Endothelial cell of umbilical vein (primary cell): Measurements from ENCODE around the gene RRM2. TPM values are rescaled to one million over a fixed set of nuclear protein-coding genes. Genes with fewer than 3 reads are reported as not detected.

Experiments
- BruUV-seq: library from RNA; stranded (reverse); fragments of 400-500 nt; replicated peaks from 2 replicates; lab custom pipeline; 2021; lab: Mats Ljungman, UMichigan
- CTCF ChIA-PET: fragments of 300-600, 350-600 bp; sonication (Branson Sonifier 250); formaldehyde crosslinking; loops from one replicate; lab custom pipeline; 2021; ENCODE audit warnings: antibody characterized with exemption, inconsistent platforms; lab: Charles Lee
- POLR2A ChIA-PET: fragments of 300-600, 350-600 bp; sonication (Branson Sonifier 250); formaldehyde crosslinking; loops from one replicate; lab custom pipeline; 2021; ENCODE audit warnings: antibody characterized with exemption, inconsistent platforms; lab: Charles Lee
- DNase-seq: peaks from one replicate; pipeline ENCODE4 v3.0.0-alpha.2; 2011; ENCODE audit warnings: low read depth, low spot score
- FAIRE-seq: peaks from 2 replicates; lab custom pipeline; 2011; peaks lifted over from hg19 to GRCh38; lab: Jason Lieb, UNC
- H2AFZ ChIP-seq: 2 replicates; pipeline ENCODE4 v1.6.0; 2012; ENCODE audit warnings: low read depth, low read length, control low read depth, inconsistent platforms
- H3K27ac ChIP-seq: 2 replicates; pipeline ENCODE4 v1.5.1; 2011; ENCODE audit warnings: low read depth, mild to moderate bottlenecking, control low read depth, low read length, moderate library complexity; ENCODE audit not compliant: insufficient read depth
- H3K27me3 ChIP-seq, 2 experiments: 2 replicates each; pipeline versions ENCODE4 v1.6.0 to v1.6.1; 2011; ENCODE audit warnings: low read length in 2 of 2, mixed read lengths in 1 of 2; ENCODE audit not compliant: control insufficient read depth in 2 of 2, insufficient read depth in 2 of 2
- H3K36me3 ChIP-seq, 2 experiments: 2 replicates in 1 of 2; 3 replicates in 1 of 2; pipeline ENCODE4 v1.5.1; 2011; ENCODE audit warnings: low read length in 2 of 2, mild to moderate bottlenecking in 1 of 2, moderate library complexity in 1 of 2; ENCODE audit not compliant: control insufficient read depth in 2 of 2, insufficient read depth in 2 of 2; ENCODE audit errors: extremely low read depth in 1 of 2
- H3K4me1 ChIP-seq: 3 replicates; pipeline ENCODE4 v1.5.1; 2011; ENCODE audit warnings: mild to moderate bottlenecking, low read length; ENCODE audit not compliant: control insufficient read depth, insufficient read depth; ENCODE audit errors: extremely low read depth
- H3K4me2 ChIP-seq: 2 replicates; pipeline ENCODE4 v1.6.1; 2011; ENCODE audit warnings: low read length, control low read depth, mixed read lengths; ENCODE audit not compliant: insufficient read depth
- H3K4me3 ChIP-seq, 3 experiments: fragments of 200-600 bp in 1 of 3; sonication (generic), shearing (Covaris generic) in 1 of 3; replicated peaks in 1 of 3; 2 replicates each; pipeline ENCODE4 v1.5.1; 2011 to 2016; ENCODE audit warnings: control low read depth in 3 of 3, low read length in 3 of 3, mild to moderate bottlenecking in 2 of 3, inconsistent platforms in 1 of 3, low read depth in 1 of 3, moderate library complexity in 1 of 3; ENCODE audit not compliant: insufficient read depth in 1 of 3
- H3K79me2 ChIP-seq: 2 replicates; pipeline ENCODE4 v1.6.0; 2012; ENCODE audit warnings: low read length, inconsistent platforms; ENCODE audit not compliant: control insufficient read depth, insufficient read depth
- H3K9ac ChIP-seq: replicated peaks from 2 replicates; pipeline ENCODE3; 2011; ENCODE audit warnings: low read length, control low read depth; ENCODE audit not compliant: insufficient read depth; ENCODE audit errors: extremely low read depth
- H3K9me1 ChIP-seq: replicated peaks from 3 replicates; pipeline ENCODE4 v1.6.0; 2011; ENCODE audit warnings: mild to moderate bottlenecking, low read length; ENCODE audit not compliant: control insufficient read depth, insufficient read depth; ENCODE audit errors: extremely low read depth
- H3K9me3 ChIP-seq: replicated peaks from 2 replicates; pipeline ENCODE4 v1.5.1; 2012; ENCODE audit warnings: low read length, inconsistent platforms; ENCODE audit not compliant: control insufficient read depth, insufficient read depth
- H4K20me1 ChIP-seq: replicated peaks from 2 replicates; pipeline ENCODE3; 2011; ENCODE audit warnings: mild to moderate bottlenecking, low read length; ENCODE audit not compliant: control insufficient read depth, insufficient read depth; ENCODE audit errors: extremely low read depth
- CTCF ChIP-seq, 2 donors: IDR thresholded peaks; 1 replicate in 1 of 2; 2 replicates in 1 of 2; pipeline ENCODE4 v1.5.1; 2011; ENCODE audit warnings: low read length in 2 of 2, mild to moderate bottlenecking in 2 of 2, moderate library complexity in 2 of 2, control low read depth in 1 of 2, inconsistent platforms in 1 of 2, low read depth in 1 of 2; ENCODE audit not compliant: insufficient read depth in 1 of 2; ENCODE audit errors: extremely low read depth in 1 of 2
- EZH2 ChIP-seq: IDR thresholded peaks from 2 replicates; pipeline ENCODE4 v1.6.1; 2012; ENCODE audit warnings: borderline replicate concordance, low read depth, mild to moderate bottlenecking, moderate library complexity, low read length, inconsistent platforms; ENCODE audit not compliant: severe bottlenecking
- FOS ChIP-seq: IDR thresholded peaks from 2 replicates; pipeline ENCODE4 v1.6.1; 2011; ENCODE audit warnings: mild to moderate bottlenecking, low read length, moderate library complexity, borderline replicate concordance; ENCODE audit not compliant: insufficient read depth
- GATA2 ChIP-seq: IDR thresholded peaks from 2 replicates; pipeline ENCODE4 v1.7.0; 2011; ENCODE audit warnings: low read depth, mild to moderate bottlenecking, moderate library complexity, mixed read lengths, low read length; ENCODE audit not compliant: insufficient read length, insufficient read depth
- JUN ChIP-seq: IDR thresholded peaks from 2 replicates; pipeline ENCODE4 v1.6.1; 2011; ENCODE audit warnings: borderline replicate concordance, low read depth; ENCODE audit not compliant: insufficient read length, insufficient read depth
- MAX ChIP-seq: IDR thresholded peaks from 2 replicates; pipeline ENCODE4 v1.6.1; 2011; ENCODE audit not compliant: insufficient read depth, insufficient read length
- MYC ChIP-seq: IDR thresholded peaks from one replicate; pipeline ENCODE4 v1.6.1; 2011; ENCODE audit warnings: mild to moderate bottlenecking, low read depth, low read length
- POLR2A ChIP-seq: IDR thresholded peaks from 2 replicates; pipeline ENCODE4 v1.6.1; 2012; ENCODE audit warnings: low read depth, mild to moderate bottlenecking, control low read depth, low read length
- POLR2AphosphoS5 ChIP-seq: IDR thresholded peaks from 2 replicates; pipeline ENCODE4 v1.6.1; 2012; ENCODE audit warnings: low read depth, mild to moderate bottlenecking, control low read depth, low read length, moderate library complexity; ENCODE audit not compliant: insufficient read depth
- dilution Hi-C: fragments of 300-500 bp; cut with MboI; formaldehyde crosslinking; loops from one replicate; pipeline ENCODE4 v1.15.0; 2019; ENCODE audit warnings: low sequenced_read_pairs; ENCODE audit not compliant: extremely low pct_ligation_motif_present
- intact Hi-C: fragments of 100-400 bp; cut with micrococcal nuclease; formaldehyde crosslinking; loops from one replicate; pipeline ENCODE4 v1.10.0; 2022
- polyA plus RNA-seq, 4 experiments: library from polyadenylated mRNA; depleted of rRNA in 3 of 4; stranded (reverse) in 3 of 4; unstranded in 1 of 4; fragments of >200 nt; gene quantifications; 2 replicates each; pipeline versions ENCODE4 v1.2.1 to v1.2.3, GENCODE V29; 2011 to 2012; ENCODE audit warnings: missing spikeins in 1 of 4
- total RNA-seq: library from RNA; stranded (reverse); gene quantifications from 2 replicates; pipeline ENCODE4 v1.2.3, GENCODE V29; 2021

The RRM2 gene
- total and polyA plus RNA-seq, 2 donors (not counting 3 experiments of a cell fraction or from before 2014, with no cell fraction given): 40.9 to 246 TPM

GRCh38 chr2:10157293-10157692 is 34.8 kb downstream of the RRM2 start:
- intact Hi-C loops (no loop called here), dilution Hi-C loops (no loop called here)
- H3K9me3 ChIP-seq: no peaks in the 10 kb centered on the region
- no peak for DNase-seq
- TF ChIP-seq GATA2: no peak
- no peak for TF ChIP-seq FOS
- TF ChIP-seq POLR2AphosphoS5: no peak
- TF ChIP-seq POLR2A: no peak
- no peak for TF ChIP-seq JUN
- no peak for TF ChIP-seq EZH2
- no peak for TF ChIP-seq CTCF (IDR thresholded peaks at IDR 0.05; ENCODE audit: extremely low read depth in 1 of 2, insufficient read depth in 1 of 2, low read depth in 1 of 2, low read length in 2 of 2)
- TF ChIP-seq MAX: no peak
- no peak for TF ChIP-seq MYC
- H3K79me2 ChIP-seq: no peaks in the 10 kb centered on the region
- H2AFZ ChIP-seq: no peak overlapping the region
- POLR2A ChIA-PET: no interaction called here
- no peak for FAIRE-seq
- no peak overlapping the region for H3K9ac ChIP-seq
- no peaks in the 10 kb centered on the region for H4K20me1 ChIP-seq
- H3K4me2 ChIP-seq: no peak overlapping the region
- H3K9me1 ChIP-seq: no peaks in the 10 kb centered on the region
- H3K36me3 ChIP-seq: no peaks in the 10 kb centered on the region
- BruUV-seq: no TSS peak
- CTCF ChIA-PET: interaction anchor here (1.4 to 2.3 kb wide), 4 partner anchors 12 to 252 kb away, joined by 3 to 10 read pairs (median 8); no protein-coding TSS in a partner anchor
- H3K27ac ChIP-seq: no peak overlapping the region
- peaks cover 33% of the 10 kb centered on the region for H3K4me1 ChIP-seq
- H3K4me3 ChIP-seq: no peak overlapping the region
- no peaks in the 10 kb centered on the region for H3K27me3 ChIP-seq
